Central memory CD4-positive, alpha-beta T cell (primary cell): ENCODE data around the gene PANK3.
"Not testable (repeated sequence)": the region's sequence is repeated elsewhere in the genome, so short reads cannot be mapped to it uniquely, and the experiment has no call there.

ENCODE experiments used
- DNase-seq: peaks from one replicate; pipeline ENCODE4 v3.0.0; 2022

PANK3 gene

DNA sequence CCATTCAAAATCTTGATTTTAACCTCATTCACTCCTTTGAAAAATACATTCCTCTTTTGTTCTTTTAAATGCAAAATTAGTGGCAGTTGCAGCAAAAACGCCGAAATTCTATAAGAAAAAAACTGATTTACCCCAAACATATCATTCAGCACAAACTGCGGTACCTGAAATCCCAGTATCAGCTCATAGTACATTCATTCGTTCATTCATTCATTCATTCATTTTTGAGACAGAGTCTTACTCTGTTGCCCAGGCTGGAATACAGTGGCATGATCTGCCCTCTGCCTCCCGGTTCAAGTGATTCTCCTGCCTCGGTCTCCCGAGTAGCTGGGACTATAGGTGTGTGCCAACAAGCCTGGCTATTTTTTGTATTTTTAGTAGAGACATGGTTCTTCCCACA, 29.6 kb downstream of the PANK3 start:
- DNase-seq = no peak

DNA sequence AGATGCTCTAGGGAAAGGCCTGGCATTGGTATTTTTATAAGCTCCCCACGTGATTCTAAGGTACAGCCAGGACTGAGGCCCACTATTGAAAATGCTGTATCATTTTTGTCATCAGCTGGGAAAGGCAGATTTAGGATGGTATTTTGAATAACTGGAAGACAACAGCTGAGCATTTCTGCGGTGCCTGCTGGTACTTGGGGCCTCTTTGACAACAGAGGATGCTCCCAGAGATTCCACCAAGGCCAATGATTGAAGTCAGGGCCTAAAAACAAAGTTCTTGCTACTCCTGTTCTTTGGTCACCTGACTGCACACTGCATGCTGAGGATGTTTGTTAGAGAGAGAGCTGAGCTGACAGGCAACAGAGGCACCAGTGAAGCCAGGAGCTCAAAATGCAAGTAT, 42.0 kb downstream of the PANK3 start:
- no peak for DNase-seq

DNA sequence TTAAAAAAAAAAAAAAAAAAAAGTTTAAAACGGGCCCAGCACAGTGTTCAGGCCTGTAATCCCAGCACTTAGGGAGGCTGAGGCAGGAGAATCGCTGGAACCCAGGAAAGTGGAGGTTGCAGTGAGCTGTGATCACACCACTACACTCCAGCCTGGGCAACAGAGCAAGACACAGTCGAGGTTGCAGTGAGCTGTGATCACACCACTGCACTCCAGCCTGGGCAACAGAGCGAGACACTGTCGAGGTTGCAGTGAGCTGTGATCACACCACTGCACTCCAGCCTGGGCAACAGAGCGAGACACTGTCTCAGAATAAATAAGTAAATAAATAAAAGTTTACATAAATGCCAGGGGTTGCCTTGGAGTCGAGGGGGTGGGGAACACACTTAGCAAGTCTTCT, 44.8 kb downstream of the PANK3 start:
- DNase-seq = not testable (repeated sequence)

DNA sequence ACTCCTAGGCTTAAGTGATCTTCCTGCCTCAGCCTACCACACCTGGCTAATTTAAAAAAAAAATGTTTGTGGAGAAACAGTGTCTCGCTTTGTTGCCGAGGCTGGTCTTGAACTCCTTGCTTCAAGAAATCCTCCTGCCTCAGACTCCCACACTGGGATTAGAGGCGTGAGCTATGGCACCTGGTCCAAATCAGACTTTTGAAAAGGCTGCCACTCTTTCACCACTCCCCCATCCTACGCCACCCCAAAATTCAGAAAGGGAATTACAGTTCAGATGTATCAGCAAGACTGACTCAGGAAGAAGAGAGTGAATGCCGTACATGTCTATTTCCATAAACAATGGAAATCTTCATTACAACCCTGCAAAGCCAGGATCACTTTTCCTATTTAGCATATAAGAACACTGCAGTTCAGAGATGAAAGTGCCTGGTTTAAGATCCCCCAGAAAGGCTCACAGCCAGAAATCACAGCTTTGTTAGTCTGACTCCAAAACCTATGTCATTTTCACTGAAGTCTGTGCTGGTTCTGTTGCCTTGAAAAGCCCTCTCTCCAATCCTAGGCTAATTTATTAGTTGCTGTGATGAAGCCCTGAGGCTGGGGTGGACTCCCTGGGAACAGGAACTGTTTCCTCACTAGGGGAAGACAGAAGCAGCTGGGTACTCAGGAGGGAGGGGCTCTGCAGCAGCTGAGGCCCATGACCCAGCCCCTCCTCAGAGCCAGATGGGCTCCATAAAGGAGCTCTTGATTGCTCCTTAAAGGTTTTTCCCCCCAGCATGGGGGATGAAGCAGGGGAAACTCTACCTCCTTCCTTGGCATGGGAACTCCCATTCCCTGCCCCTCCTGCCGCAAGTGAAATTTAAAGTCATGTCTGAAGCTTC, 46.9 kb downstream of the PANK3 start:
- no peak for DNase-seq

DNA sequence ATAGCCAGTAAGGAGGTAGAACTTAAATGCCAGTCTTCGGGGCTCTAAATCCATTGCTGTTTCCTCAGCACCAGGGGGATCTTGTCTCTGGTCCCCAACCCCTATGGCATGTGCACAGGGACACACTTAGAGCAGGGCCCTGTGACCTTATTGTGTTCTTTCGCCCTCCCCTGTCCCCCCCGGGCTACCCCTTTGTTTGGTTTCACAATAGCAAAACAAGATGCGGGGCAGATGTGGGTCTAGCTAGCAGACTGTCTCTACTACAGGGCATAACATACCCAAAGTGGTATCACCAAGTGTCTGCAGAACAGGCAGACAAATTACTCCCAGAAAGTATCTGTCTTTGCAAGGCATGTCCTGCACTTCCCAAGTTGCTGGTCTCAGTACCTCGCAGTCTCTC, 48.0 kb downstream of the PANK3 start:
- no peak for DNase-seq

DNA sequence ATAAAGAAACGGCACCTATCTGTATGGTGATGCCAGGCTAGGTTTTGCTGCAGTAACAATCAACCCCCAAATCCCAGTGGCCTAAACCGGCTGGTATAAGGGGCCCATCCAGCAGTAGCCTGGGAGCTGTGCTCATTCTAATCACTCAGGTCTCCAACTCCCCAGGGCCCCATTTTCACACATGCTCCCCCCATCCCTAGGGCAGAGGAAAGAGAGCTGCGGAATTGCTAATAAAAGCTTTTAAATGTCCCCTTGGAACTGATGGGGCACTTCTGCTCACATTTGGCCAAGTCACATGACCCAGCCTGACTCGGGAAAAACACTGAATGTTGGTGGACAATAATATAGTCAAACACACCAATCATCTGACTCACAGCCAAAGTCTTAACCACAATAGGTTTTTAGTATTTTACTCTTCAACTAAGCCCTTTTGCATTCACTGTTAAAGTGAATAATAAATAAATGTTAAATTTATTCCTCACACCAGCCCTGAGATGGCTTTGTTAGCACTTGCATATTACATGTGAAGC, 48.5 kb downstream of the PANK3 start:
- DNase-seq = no peak

DNA sequence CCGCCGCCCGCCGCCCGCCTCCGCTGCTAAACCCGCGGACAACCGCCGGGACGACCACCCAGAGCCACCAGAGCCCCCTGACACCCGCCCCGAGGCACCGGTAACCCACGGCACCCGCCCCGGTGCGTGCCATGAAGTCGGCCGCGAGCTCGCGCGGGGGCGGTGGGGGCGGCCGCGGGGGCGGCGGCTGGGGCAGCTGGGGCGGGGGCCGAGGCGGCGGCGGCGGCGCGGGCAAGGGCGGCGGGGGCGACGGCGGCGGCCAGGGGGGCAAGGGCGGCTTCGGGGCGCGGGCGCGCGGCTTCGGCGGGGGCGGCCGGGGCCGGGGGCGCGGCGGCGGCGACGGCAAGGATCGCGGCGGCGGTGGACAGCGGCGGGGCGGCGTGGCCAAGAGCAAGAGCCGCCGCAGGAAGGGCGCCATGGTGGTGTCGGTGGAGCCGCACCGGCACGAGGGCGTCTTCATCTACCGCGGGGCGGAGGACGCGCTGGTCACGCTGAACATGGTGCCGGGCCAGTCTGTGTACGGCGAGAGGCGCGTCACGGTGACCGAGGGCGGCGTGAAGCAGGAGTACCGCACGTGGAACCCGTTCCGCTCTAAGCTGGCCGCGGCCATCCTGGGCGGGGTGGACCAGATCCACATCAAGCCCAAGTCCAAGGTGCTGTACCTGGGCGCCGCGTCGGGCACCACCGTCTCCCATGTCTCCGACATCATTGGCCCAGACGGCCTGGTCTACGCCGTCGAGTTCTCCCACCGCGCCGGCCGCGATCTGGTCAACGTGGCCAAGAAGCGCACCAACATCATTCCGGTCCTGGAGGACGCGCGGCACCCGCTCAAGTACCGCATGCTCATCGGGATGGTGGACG, 49.6 kb downstream of the PANK3 start:
- DNase-seq = no peak

DNA sequence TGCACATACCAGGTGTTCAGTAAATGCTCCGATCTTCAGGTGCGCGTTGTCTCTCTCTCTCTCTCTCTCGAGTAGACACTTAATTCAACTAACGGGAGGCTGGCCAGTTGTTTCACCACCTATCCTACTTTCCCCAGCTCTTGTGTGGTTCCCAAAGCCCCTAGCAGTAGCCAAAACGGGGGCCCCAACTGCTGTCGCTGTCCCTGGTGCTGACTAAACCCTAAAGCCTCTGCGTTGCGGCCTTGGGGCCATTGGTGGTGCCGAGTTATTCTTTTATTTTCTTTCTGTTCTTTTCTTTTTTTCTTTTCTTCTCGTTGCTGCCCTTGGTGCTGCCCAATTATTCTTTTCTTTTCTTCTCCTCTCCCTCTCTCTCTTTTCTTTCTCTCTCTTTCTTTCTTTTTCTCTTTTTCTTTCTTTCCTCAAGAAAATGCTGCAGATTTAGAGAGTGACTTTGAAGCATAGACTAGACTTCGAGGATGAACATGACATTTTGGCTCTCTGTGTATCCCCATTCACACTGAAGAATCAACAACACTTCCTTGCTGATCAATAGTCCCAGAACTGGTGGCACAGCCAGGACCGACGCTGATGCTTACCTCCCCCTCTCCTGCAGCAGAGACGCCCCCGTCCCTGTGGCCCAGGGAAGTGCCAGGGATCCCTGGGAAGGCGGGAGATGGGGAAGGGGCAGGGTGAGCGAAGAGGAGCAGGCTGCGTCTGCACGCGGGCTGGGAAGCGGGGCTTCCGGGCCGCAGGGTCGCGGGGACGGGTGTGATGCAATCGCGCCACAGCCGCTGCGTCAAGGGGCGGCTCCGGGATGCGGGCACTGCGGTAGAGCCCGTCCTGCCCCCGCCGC, 50.4 kb downstream of the PANK3 start, which contains the start of gene FBLL1:
Gene FBLL1 (plus strand): TSS at position 785 of the 853 bp plus-strand sequence. CDS start 200 bp downstream, outside the sequence.
- DNase-seq = no peak

DNA sequence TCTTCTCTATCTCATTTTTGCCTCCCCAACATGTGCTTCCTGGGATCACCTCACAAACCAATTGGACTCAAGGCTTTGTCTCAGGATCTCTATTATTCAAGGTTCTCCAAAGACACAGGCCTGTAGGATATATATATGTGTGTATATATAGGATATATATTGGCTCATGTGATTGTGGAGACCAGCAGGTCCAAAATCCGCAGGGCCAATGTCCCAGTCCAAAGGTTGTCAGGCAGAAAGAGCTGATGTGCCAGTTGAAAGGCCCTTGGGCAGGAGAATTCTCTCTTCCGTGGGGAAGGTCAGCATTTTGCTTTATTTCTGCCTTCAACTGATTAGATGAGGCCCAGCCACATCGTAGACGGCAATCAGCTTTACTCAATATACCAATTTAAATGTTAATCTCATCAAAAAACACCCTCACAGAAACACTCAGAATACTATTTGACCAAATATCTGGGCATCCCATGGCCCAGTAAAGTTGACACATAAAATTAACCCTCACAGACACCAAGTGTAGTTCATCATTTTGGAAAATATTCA, 51.3 kb downstream of the PANK3 start:
- DNase-seq = no peak

DNA sequence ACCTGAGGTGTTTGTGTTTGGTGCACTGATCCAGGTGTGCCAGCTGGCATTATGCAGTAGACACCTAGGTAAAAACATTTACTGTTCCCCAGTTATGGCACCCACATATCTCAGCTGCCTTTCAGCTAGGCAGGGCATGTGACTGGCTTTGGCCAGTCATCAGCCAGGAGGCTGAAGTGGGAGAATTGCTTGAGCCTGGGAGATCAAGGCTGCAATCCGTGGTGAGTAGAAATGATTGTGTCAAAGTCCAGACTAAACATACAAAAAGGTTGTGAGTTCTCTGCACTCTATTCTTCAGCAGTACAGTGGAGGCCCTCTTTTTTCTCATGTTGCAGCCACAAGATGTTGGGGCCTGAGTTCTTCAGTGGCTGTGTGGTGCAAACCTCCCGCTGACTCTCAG, 53.3 kb downstream of the PANK3 start:
- DNase-seq = no peak

DNA sequence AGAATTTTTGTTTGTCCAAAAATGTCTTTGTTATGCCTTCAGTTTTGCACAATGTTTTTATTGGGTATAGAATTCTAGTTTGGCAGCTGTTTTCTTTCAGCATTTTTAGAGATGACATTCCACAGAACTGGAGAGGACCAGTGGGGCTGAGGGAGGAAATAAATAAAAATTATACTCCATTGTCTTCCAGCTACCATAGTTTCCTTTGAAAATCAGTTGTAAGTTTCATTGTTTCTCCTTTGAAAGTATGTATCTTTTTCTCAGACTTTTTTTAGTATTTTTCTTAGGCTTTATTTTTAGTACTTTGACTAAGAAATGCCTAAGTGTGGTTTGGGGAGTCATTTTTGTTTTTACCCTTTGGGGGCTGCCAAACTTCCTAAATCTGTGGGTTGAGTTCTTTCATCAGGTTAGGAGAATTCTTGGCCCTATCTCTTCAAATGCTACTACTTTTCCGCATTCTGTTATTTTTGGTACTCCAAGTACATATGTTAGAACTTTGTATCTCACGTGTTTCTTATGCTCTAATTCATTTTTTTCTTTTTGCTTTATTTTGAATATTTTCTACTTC, 65.2 kb downstream of the PANK3 start:
- DNase-seq = no peak

DNA sequence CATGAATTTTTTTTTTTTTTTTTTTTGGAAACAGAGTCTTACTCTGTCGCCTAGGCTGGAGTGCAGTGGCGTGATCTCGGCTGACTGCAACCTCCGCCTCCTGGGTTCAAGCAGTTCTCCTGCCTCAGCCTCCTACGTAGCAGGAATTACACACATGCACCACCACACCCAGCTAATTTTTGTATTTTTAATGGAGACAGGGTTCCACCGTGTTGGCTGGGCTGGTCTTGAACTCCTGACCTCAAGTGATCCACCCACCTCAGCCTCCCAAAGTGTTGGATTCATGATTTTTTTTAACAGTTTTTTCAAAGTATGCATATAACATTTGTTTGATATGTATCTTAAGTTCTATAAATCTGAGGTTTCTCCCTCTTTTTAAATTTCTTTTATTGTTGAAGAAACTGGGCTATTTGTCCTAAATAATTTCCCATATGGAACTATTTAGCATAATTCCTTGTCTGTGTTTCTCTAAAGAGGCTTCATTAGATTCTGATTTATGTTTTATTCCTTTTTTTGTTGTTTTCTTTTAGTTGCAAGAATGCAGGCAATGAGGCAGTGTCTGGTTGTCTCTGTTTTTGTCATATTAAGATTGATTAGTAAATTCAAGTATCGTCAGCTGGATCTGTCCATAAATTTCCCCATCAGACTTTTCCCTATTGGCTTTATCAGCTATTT, 76.5 kb downstream of the PANK3 start:
- no peak for DNase-seq
